HG02840 (cell line): ENCODE results near the gene TMEM116.

Source experiments
- ATAC-seq: cut with Tn5 transposase; IDR thresholded peaks from one replicate; pipeline ENCODE4 v1.9.1; 2021; ENCODE audit warnings: mild to moderate bottlenecking, moderate library complexity, moderate number of reproducible peaks; ENCODE audit not compliant: unreplicated experiment, low FRiP score

TMEM116 gene

GRCh38 chr12:111907740-111908139 is 105.2 kb downstream of the TMEM116 start:
- no peak for ATAC-seq

DNA sequence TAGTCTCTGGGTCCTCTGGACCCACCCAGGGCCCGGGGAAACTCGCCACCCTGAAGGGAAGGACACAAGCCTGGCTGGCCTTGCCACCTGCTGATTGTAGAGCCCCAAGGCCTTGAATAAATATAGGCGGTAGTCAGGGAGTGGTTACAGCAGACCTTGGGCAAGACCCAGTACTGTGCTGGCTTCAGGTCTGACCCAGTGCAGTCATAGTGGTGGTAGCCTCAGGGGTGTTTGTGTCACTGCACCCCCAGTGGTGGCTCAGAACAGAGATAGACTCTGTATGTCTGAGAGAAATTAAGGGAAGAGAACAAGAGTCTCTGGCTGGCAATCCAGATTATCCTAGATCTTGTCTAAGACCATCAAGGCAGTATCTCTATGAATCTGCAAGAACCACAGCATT is 107.5 kb downstream of the TMEM116 start:
- no peak for ATAC-seq

- ATAC-seq: no peak
Measured at GRCh38 chr12:111904446-111904975, 108.5 kb downstream of the TMEM116 start.

DNA sequence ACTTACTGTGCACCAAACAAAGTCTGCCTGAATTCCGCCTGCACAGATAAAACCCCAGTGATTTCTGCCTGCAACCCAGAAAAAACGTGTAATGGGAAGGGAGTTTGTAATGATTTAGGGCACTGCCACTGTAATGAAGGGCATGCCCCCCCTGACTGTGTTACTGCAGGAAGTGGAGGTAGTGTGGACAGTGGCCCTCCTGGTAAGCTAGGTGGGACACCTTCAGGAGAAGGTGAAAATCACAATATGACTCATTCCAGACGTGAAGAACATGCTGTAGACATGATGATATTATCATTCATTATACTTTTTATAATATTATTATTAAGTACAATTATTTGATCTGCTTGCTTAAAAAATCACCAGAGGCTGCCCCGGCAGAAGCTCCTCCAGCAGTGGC is 111.8 kb downstream of the TMEM116 start:
- ATAC-seq: no peak

GRCh38 chr12:111894556-111894955 is 118.4 kb downstream of the TMEM116 start:
- no peak for ATAC-seq

- ATAC-seq: no peak
Measured at GRCh38 chr12:111893287-111893686, 119.7 kb downstream of the TMEM116 start.

DNA sequence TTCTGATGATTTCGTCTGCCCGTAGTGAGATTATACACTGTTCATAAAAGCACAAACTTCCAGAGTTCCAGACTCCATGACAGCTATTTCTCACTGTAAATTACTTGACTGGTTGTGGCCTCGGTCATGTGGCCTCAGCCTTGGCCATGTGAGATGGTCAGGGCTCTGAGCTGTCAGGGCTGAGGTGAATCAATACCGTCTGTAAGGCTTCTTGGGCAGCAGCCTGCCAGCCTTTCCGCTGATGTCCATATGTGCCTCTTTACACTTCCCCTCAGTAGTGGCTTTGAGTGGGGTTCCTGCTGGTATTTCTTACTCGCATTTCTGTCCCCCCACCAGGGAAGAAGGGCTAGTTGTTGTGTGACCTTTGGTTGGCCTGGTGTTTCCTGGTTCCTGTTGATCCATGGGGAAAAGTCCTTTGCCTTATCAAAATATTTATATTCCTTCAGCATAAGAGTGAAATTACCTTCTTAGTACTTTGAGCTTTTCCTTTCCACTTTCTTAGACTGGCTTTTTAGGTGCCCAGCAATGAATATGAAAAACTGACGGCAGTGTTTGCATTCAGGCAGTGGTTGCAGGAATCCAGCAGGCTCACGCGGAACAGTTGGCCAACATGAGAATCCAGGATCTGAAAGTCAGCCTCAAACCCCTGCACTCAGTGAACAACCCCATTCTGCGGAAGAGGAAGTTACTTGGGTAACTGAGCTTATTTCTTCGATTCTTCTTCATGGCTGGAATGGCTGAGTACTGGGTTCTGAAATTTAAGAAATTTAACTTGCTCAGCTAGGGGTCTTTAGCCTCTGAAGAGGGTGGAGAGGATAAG is 124.8 kb downstream of the TMEM116 start:
- no peak for ATAC-seq

GRCh38 chr12:111886662-111887545 is 126.1 kb downstream of the TMEM116 start:
- no peak for ATAC-seq

GRCh38 chr12:111881716-111882115 is 131.2 kb downstream of the TMEM116 start:
- ATAC-seq: no peak
